Aorta (tissue), 5 donors: Measurements from ENCODE around the gene PRRG4. TPM values are rescaled to one million over a fixed set of nuclear protein-coding genes. Genes with fewer than 3 reads are reported as not detected.
A peak's percentile ranks its signal among the peaks of the same experiment; 100 is the strongest.

ENCODE experiments used
- ATAC-seq: fragments of 200-7000 bp; cut with Tn5 transposase; one replicate; pipeline ENCODE4 v1.9.1; 2022; ENCODE audit warnings: moderate library complexity; ENCODE audit not compliant: low FRiP score
- DNase-seq, 2 donors: peaks; one replicate each; pipeline ENCODE4 v3.0.0-alpha.2; 2020
- H3K27ac ChIP-seq, 2 donors: one replicate each; pipeline ENCODE4 v1.5.1; 2013; ENCODE audit warnings: low read length in 2 of 2, mild to moderate bottlenecking in 2 of 2, moderate library complexity in 2 of 2, control low read depth in 1 of 2, inconsistent platforms in 1 of 2, low read depth in 1 of 2
- H3K27me3 ChIP-seq, 2 donors: one replicate each; pipeline ENCODE4 v1.6.1; 2013; ENCODE audit warnings: control low read depth in 1 of 2, low read length in 1 of 2, mild to moderate bottlenecking in 1 of 2, moderate library complexity in 1 of 2; ENCODE audit not compliant: insufficient read depth in 2 of 2, control insufficient read depth in 1 of 2
- H3K36me3 ChIP-seq, 2 donors: one replicate each; pipeline ENCODE4 v1.6.1; 2013; ENCODE audit warnings: control low read depth in 1 of 2, low read length in 1 of 2, mild to moderate bottlenecking in 1 of 2; ENCODE audit not compliant: insufficient read depth in 2 of 2, control insufficient read depth in 1 of 2
- H3K4me1 ChIP-seq, 2 donors: one replicate each; pipeline ENCODE4 v1.6.1; 2013; ENCODE audit warnings: low read length in 2 of 2, control low read depth in 1 of 2, mild to moderate bottlenecking in 1 of 2, moderate library complexity in 1 of 2; ENCODE audit not compliant: insufficient read depth in 2 of 2, control insufficient read depth in 1 of 2
- H3K4me3 ChIP-seq, 2 donors: one replicate each; pipeline ENCODE4 v1.5.1; 2013; ENCODE audit warnings: low read length in 2 of 2, control low read depth in 1 of 2, mild to moderate bottlenecking in 1 of 2
- H3K9me3 ChIP-seq: one replicate; pipeline ENCODE4 v1.6.1; 2013; ENCODE audit warnings: mild to moderate bottlenecking, low read length; ENCODE audit not compliant: control insufficient read depth
- WGBS, 2 donors: extraction: QIAGEN DNeasy Blood & Tissue Kit; methylation state at CpG; one replicate each; pipeline ENCODE4 v1.1.7; 2013; 5-methylcytosine and 5-hydroxymethylcytosine counted together
- intact Hi-C, 2 donors: fragments of 100-400 bp; cut with DNase I; formaldehyde crosslinking; loops; one replicate each; pipeline versions ENCODE4 v1.14.2 to v1.15.0; 2022
- polyA plus RNA-seq, 2 donors: library from polyadenylated mRNA; stranded (reverse); fragments of 200-250 nt; gene quantifications; one replicate each; pipeline ENCODE4 v1.2.3, GENCODE V29; 2013
- total RNA-seq, 2 donors: library from RNA; stranded (reverse); fragmentation: NEBNext Ultra II Directional; extraction: Animal tissue kit (Norgen Biotek cat#: 25700); gene quantifications; one replicate each; pipeline ENCODE4 v1.2.1, GENCODE V29; 2021
- donor health status: healthy with polysubstance abuse.
- donor health status: Bipolar disorder and iron deficiency.
- donor health status: DM: no; HTN: no; CAD: no.
- donor health status: DM: no; HTN: no; CAD: no.
- donor health status: DM: yes; HTN: yes; CAD: no.

PRRG4 gene
- total and polyA plus RNA-seq, 4 donors, result 0.26 to 2.1 (median 2.0) TPM

DNA sequence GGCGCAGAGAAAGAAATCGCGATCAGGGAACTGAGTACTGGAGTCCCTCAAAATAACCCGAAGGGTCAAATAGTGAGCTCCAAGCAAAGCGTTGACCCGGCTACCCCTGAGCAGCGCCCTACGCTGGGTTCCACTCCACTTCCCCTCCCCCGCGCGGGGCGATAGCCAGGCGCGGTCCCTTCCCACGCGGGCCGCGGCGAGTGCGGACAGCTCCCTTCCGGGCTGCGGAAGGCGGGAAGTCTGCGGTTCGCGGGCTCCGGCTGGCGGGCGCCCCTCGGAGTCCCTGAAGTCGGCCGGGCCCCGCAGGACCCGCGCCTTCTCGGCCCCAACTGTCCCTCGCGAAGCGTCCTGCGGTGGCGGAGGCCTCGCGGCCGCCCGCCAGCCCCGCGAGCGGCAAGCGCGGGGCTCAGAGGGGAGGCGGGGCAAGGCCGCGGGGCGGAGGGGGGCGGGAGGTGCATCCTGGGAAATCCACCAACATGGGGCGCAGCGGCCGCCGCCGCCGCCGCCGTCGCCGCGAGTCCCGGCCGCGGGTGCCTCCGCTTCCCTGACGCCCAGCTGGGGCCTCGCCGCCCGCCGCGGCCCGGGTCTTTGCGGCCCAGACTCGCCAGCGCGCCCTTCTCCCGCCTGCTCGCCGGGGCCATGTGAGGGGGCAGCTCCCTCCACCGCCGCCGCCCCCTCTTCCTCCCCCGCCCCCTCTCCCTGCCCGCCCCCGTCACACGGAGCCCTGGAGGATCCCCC, 62.8 kb downstream of the PRRG4 start, which contains the start of gene QSER1:
QSER1 (plus strand) TSS at position 457 of the 738 bp plus-strand sequence. CDS start 315 bp downstream, outside the sequence.
- WGBS, 2 donors, result 1% methylated on average over 38 to 91 of the region's 91 CpGs

DNA sequence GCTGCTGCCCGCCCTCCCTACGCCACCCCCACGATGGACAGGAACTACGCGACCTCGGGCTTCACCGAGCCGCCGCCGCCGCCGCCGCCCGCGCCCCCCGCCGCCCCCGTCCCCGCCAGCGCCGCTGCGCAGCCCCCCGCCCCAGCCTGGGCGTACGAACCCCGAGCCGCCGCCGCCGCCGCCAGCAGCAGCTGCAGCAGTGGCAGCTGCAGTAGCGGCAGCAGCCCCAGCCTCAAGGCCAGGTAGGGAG, 63.3 kb downstream of the PRRG4 start:
- no peak for ATAC-seq
- Histone ChIP-seq H3K27ac (peak overlapping the region; percentile 10 to 52), H3K9me3 (no peaks in the 10 kb centered on the region), H3K4me3 (peak overlapping the region; percentile 96 to 99), H3K27me3 (no peaks in the 10 kb centered on the region), H3K4me1 (peaks cover 0 to 3% of the 10 kb centered on the region in 2 donors), H3K36me3 (no peaks in the 10 kb centered on the region)
- intact Hi-C loops, result loop anchor here in 1 of 2 donors (10.0 kb wide), 1 partner anchor 152 kb away; no protein-coding TSS in a partner anchor
- DNase-seq, result peak in 1 of 2 donors; percentile 81
- 0 to 1% methylated on average over 1 to 32 of the region's 32 CpGs for WGBS, 2 donors

More for the DNA sequence above, 62.8 kb downstream of the PRRG4 start, which contains the start of gene QSER1:
- no peaks in the 10 kb centered on the region for H3K36me3 ChIP-seq
- intact Hi-C loops, result loop anchor here in 1 of 2 donors (10.0 kb wide), 1 partner anchor 152 kb away; no protein-coding TSS in a partner anchor
- DNase-seq (peak; percentile 81 to 91), ATAC-seq (peak; percentile 81)
- H3K27me3 ChIP-seq, result no peaks in the 10 kb centered on the region
- H3K9me3 ChIP-seq, result no peaks in the 10 kb centered on the region
- H3K4me1 ChIP-seq, result peaks cover 0 to 3% of the 10 kb centered on the region in 2 donors
- H3K4me3 ChIP-seq, result peak within 1 kb of the TSS; percentile 96 to 99
- peak within 1 kb of the TSS; percentile 52 to 75 for H3K27ac ChIP-seq

DNA sequence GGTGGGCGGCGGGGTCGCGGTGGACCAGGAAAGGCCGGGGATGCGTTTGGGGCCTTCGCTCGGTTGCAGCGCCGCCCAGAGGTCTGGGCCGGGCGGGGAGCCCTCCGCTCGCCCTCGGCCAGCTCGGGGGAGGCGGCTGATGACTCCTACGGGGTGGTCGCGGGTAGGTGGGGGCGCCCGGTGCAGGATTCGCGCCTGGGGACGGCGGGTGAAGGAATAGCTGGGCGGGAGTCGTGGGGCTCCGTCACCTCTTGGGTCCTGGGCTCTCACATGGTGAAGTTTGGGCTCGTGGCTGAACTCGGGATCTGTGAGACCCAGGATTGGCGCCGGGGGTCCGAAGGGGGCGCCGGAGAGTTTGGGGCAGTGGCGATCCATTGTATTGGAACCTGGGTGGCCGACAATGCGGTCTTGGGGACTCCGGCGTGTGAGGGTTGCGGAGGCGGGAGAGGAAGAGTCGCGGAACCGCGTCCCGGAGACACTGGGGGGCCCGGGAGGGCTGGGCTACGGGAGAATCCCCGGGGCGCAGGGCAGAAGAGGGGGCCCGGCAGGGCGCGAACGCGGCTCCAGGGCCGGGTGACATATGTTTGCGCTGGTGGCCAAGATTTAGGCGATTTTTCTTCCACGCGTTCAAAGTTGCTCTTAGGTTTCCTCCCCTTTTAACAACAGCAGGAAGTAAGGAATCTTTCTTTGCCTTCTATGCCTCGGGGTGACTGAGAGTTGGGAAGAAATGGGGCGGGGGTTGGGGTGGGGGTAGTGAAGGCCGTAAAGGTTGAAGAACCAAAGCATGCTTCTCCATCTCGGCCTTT, 63.8 kb downstream of the PRRG4 start:
- ATAC-seq, result peak; percentile 81
- no peaks in the 10 kb centered on the region for H3K9me3 ChIP-seq
- H3K4me1 ChIP-seq, result peaks cover 0 to 3% of the 10 kb centered on the region in 2 donors
- H3K27me3 ChIP-seq, result no peaks in the 10 kb centered on the region
- 0 to 1% methylated on average over 58 to 66 of the region's 66 CpGs for WGBS, 2 donors
- H3K27ac ChIP-seq, result peak overlapping the region; percentile 20 to 52
- DNase-seq, result peak; percentile 64 to 76
- intact Hi-C loops, result loop anchor here in 1 of 2 donors (10.0 kb wide), 1 partner anchor 151 kb away; no protein-coding TSS in a partner anchor
- H3K4me3 ChIP-seq, result peak overlapping the region; percentile 96 to 99
- H3K36me3 ChIP-seq, result no peaks in the 10 kb centered on the region

DNA sequence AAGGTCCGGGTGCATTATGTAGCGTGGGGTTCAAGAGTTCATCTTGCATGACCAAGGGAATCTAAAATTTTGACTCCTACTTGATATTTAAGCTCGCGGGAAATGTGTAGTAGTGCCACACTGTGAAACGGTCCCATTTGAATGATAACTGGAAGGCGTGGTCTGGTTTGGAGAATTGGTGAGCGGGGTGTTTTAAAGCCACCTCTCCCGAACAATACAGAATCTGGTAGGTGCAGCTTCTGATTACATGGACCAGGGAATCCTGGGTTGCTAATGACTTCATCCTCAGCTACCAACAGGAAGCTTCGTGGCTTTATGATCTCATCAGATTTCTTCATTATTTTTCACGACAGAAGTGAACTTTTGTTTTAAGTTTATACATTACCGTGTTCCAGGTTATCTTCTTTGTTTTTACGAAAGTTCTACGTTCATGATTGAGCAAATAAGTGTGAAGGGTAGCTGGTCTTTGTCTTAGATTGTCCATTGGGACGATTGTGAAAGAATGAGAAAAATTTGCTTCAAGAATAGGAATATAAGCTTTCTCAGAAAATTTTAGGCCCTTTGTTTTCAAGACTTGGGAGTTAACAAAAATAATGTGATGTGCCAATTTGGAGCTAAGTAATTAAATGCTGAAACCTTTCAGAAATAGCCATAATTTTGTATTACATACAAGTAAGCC, 64.6 kb downstream of the PRRG4 start:
- ATAC-seq (peak; percentile 30), DNase-seq (no peak)
- peak overlapping the region in 1 of 2 donors; percentile 11 for H3K27ac ChIP-seq
- no peaks in the 10 kb centered on the region for H3K27me3 ChIP-seq
- H3K4me3 ChIP-seq, result peak overlapping the region; percentile 96 to 99
- H3K9me3 ChIP-seq, result no peaks in the 10 kb centered on the region
- intact Hi-C loops, result loop anchor here in 1 of 2 donors (10.0 kb wide), 1 partner anchor 151 kb away; no protein-coding TSS in a partner anchor
- H3K36me3 ChIP-seq, result no peaks in the 10 kb centered on the region
- H3K4me1 ChIP-seq, result peaks cover 0 to 3% of the 10 kb centered on the region in 2 donors
- WGBS, 2 donors, result 6% methylated on average over 14 of the region's 14 CpGs

DNA sequence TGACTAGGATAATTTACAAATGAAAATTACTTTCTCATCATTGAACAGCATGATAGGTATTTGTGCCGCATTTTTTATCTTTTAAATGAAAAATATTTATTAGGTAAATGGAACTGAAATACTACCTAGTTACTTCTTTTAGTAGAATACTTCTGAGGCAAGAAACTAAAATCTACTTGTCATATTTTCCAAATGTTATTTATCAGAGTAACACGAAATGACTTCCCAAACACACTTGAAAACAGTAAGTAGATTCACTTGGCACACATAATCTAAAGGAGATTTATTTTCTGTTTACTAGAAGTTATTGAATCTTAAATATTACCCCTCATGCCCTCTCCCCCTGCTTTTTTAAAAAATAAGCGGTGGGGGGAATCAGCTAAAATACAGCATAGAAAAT, 65.2 kb downstream of the PRRG4 start:
- WGBS, 2 donors, result 78 to 82% methylated on average over 3 of the region's 3 CpGs
- H3K27ac ChIP-seq, result no peak overlapping the region
- H3K4me3 ChIP-seq, result no peak overlapping the region
- peaks cover 0 to 3% of the 10 kb centered on the region in 2 donors for H3K4me1 ChIP-seq
- intact Hi-C loops, result loop anchor here in 1 of 2 donors (10.0 kb wide), 1 partner anchor 150 kb away; no protein-coding TSS in a partner anchor
- no peaks in the 10 kb centered on the region for H3K36me3 ChIP-seq
- H3K27me3 ChIP-seq, result no peaks in the 10 kb centered on the region
- DNase-seq (no peak), ATAC-seq (no peak)
- H3K9me3 ChIP-seq, result no peaks in the 10 kb centered on the region

DNA sequence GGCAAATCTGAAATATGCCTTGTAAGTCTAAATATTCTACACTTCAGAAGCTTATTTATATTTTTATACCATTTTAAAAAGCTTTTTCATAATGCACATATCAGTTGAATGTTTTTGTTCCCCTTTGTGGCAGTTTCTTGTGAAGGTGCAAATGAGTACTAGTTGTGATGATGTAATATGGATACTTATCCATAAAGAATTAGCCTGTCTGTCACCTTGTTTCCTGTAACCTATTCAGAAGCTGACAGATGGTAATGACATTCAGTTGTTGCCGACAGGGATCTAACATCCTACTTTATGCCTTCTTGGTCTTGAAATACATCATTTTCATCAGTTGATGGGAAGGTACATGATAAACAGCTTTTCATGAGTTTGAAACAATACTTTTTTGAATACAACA, 65.7 kb downstream of the PRRG4 start:
- Histone ChIP-seq H3K9me3 (no peaks in the 10 kb centered on the region), H3K4me3 (no peak overlapping the region), H3K27me3 (no peaks in the 10 kb centered on the region), H3K36me3 (no peaks in the 10 kb centered on the region), H3K27ac (no peak overlapping the region), H3K4me1 (peaks cover 0 to 3% of the 10 kb centered on the region in 2 donors)
- no peak for DNase-seq
- WGBS, 2 donors, result 48 to 68% methylated on average over 1 of the region's 1 CpG
- no peak for ATAC-seq
- intact Hi-C loops, result loop anchor here in 1 of 2 donors (10.0 kb wide), 1 partner anchor 149 kb away; no protein-coding TSS in a partner anchor

DNA sequence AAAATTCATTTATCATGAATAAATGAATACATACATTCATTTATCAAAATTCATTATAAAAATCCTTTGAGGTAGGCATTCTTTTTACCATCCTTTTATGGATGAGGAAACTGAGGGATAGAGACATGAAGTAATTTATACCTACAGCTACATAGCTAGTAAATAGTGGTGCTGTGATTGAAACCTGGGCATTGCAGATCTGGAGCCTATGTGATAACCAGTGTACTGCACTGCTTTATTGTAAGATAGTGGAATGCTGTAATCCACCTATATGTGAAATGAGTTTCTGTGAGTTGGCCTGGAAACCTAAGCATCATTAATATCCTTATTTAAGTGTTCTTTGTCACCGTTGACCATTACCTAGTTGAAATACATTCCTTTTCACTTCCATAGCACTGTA, 67.4 kb downstream of the PRRG4 start:
- intact Hi-C loops, result loop anchor here in 1 of 2 donors (10.0 kb wide), 1 partner anchor 148 kb away; no protein-coding TSS in a partner anchor
- ATAC-seq (no peak), DNase-seq (no peak)
- H3K27ac ChIP-seq, result no peak overlapping the region
- whole genome bisulfite sequencing, 2 donors, result 75 to 78% methylated on average over 1 of the region's 1 CpG
- H3K27me3 ChIP-seq, result no peaks in the 10 kb centered on the region
- no peak overlapping the region for H3K4me3 ChIP-seq
- H3K36me3 ChIP-seq, result no peaks in the 10 kb centered on the region
- H3K9me3 ChIP-seq, result no peaks in the 10 kb centered on the region
- peaks cover 0 to 3% of the 10 kb centered on the region in 2 donors for H3K4me1 ChIP-seq

DNA sequence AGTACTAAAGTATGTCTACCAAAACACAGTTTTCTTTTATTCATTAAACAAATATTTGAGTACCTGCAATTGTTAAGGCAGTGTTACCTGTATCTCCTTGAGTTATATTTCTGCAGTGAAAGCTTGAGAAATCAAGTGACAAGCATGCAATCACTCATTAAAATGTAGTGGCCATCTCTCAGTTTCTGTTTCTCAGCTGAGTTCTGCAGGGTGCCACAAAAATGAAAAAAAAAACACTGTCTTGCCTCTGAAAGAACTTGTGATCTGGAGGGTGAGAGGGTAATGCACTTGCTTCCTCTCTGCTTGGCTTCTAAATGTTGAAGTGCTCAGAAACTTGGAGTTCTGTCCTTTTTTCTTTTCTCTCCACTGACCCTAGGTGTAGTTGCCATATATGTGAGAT, 69.7 kb downstream of the PRRG4 start:
- no peak for ATAC-seq
- no peak overlapping the region for H3K4me3 ChIP-seq
- intact Hi-C loops, result loop anchor here in 1 of 2 donors (10.0 kb wide), 1 partner anchor 145 kb away; no protein-coding TSS in a partner anchor

More for the DNA sequence above, 69.7 kb downstream of the PRRG4 start:
- H3K27me3 ChIP-seq, result no peaks in the 10 kb centered on the region
- H3K36me3 ChIP-seq, result no peaks in the 10 kb centered on the region
- peaks cover 0 to under 1% of the 10 kb centered on the region in 2 donors for H3K4me1 ChIP-seq
- H3K27ac ChIP-seq, result no peak overlapping the region
- H3K9me3 ChIP-seq, result no peaks in the 10 kb centered on the region
- DNase-seq, result no peak
